GM12878 (cell line): ENCODE data around the gene LINC00632. TPM values are rescaled to one million over a fixed set of nuclear protein-coding genes. Genes with fewer than 3 reads are reported as not detected.

Source experiments
- ATAC-seq: fragments of 200-7000 bp; cut with Tn5 transposase; 3 replicates; pipeline ENCODE4 v1.9.1; 2020; ENCODE audit warnings: mild to moderate bottlenecking, moderate library complexity
- BruUV-seq: library from RNA; stranded (reverse); fragments of 400-500 nt; replicated peaks from 2 replicates; lab custom pipeline; 2021; lab: Mats Ljungman, UMichigan
- CTCF ChIA-PET: fragments of 300-600 bp; sonication (Branson Sonifier 250); formaldehyde crosslinking; extraction: SDS; loops from one replicate; lab custom pipeline; 2021; ENCODE audit warnings: inconsistent platforms; lab: Yijun Ruan, JAX
- POLR2A ChIA-PET: fragments of 350-600 bp; formaldehyde crosslinking; extraction: SDS; loops from one replicate; lab custom pipeline; 2021; ENCODE audit warnings: inconsistent platforms; lab: Charles Lee
- RAD21 ChIA-PET: fragments of 300-600 bp; sonication (Branson Sonifier 250); formaldehyde crosslinking; loops from one replicate; lab custom pipeline; 2023; ENCODE audit warnings: antibody characterized with exemption; ENCODE audit not compliant: unreplicated experiment; lab: Charles Lee
- SMC1A ChIA-PET: fragments of 300-600 bp; sonication (Branson Sonifier 250); formaldehyde crosslinking; loops from one replicate; lab custom pipeline; 2023; ENCODE audit not compliant: unreplicated experiment, uncharacterized antibody; lab: Charles Lee
- DNase-seq: peaks from one replicate; pipeline ENCODE4 v3.0.0-alpha.2; 2011; ENCODE audit warnings: low read depth, low spot score
- FAIRE-seq: peaks from 3 replicates; lab custom pipeline; 2011; peaks lifted over from hg19 to GRCh38; lab: Jason Lieb, UNC
- H2AFZ ChIP-seq: 2 replicates; pipeline ENCODE4 v1.6.0; 2011; ENCODE audit warnings: low read depth, low read length, control low read depth; ENCODE audit not compliant: control insufficient read depth
- H3K27ac ChIP-seq: 2 replicates; pipeline ENCODE4 v1.5.1; 2011; ENCODE audit warnings: control low read depth; ENCODE audit not compliant: control insufficient read depth, insufficient read depth
- H3K27me3 ChIP-seq, 2 experiments: replicated peaks in 1 of 2; 2 replicates each; pipeline versions ENCODE4 v1.6.0 to v1.6.1; 2011; ENCODE audit warnings: low read length in 1 of 2; ENCODE audit not compliant: control insufficient read depth in 2 of 2, insufficient read depth in 2 of 2
- H3K36me3 ChIP-seq, 2 experiments: 2 replicates each; pipeline ENCODE4 v1.5.1; 2011; ENCODE audit warnings: low read length in 1 of 2; ENCODE audit not compliant: control insufficient read depth in 2 of 2, insufficient read depth in 2 of 2
- H3K4me1 ChIP-seq: 2 replicates; pipeline ENCODE4 v1.6.1; 2011; ENCODE audit warnings: mild to moderate bottlenecking, low read length, moderate library complexity, mixed read lengths; ENCODE audit not compliant: control insufficient read depth, insufficient read depth
- H3K4me2 ChIP-seq: 2 replicates; pipeline ENCODE4 v1.6.0; 2011; ENCODE audit warnings: control low read depth; ENCODE audit not compliant: control insufficient read depth, insufficient read depth
- H3K4me3 ChIP-seq: fragments of 200-600 bp; sonication (generic); 2 replicates; pipeline ENCODE4 v1.5.1; 2016
- H3K79me2 ChIP-seq: 2 replicates; pipeline ENCODE4 v1.6.0; 2011; ENCODE audit warnings: low read length; ENCODE audit not compliant: control insufficient read depth, insufficient read depth
- H3K9ac ChIP-seq: 2 replicates; pipeline ENCODE4 v1.8.0; 2011; ENCODE audit warnings: low read length, control low read depth, mixed read lengths; ENCODE audit not compliant: control insufficient read depth, insufficient read depth
- H3K9me3 ChIP-seq: replicated peaks from 3 replicates; pipeline ENCODE4 v1.5.1; 2011; ENCODE audit warnings: mild to moderate bottlenecking, low read length; ENCODE audit not compliant: control insufficient read depth, insufficient read depth
- H4K20me1 ChIP-seq: 2 replicates; pipeline ENCODE4 v1.6.0; 2011; ENCODE audit not compliant: control insufficient read depth, insufficient read depth
- GATAD2B ChIP-seq: fragments of 450-650 bp; conservative IDR thresholded peaks from 2 replicates; pipeline ENCODE4 v1.6.1; 2017; ENCODE audit warnings: low read depth, mild to moderate bottlenecking, moderate library complexity
- HDAC2 ChIP-seq: fragments of 200-600 bp; sonication (generic); IDR thresholded peaks from 2 replicates; pipeline ENCODE4 v1.6.1; 2017
- HSF1 ChIP-seq: fragments of 150-350 bp; IDR thresholded peaks from 2 replicates; pipeline ENCODE4 v1.6.1; 2014; ENCODE audit warnings: mild to moderate bottlenecking, low read depth, low read length
- IKZF1 ChIP-seq: fragments of 450-650 bp; conservative IDR thresholded peaks from 2 replicates; pipeline ENCODE4 v1.6.1; 2017; ENCODE audit warnings: antibody characterized with exemption, mild to moderate bottlenecking
- IRF5 ChIP-seq: fragments of 450-650 bp; IDR thresholded peaks from 2 replicates; pipeline ENCODE4 v1.6.1; 2017; ENCODE audit warnings: borderline replicate concordance
- JUNB ChIP-seq: IDR thresholded peaks from 2 replicates; pipeline ENCODE4 v1.6.1; 2016; ENCODE audit warnings: antibody characterized with exemption, mild to moderate bottlenecking
- MTA2 ChIP-seq: fragments of 450-650 bp; IDR thresholded peaks from 2 replicates; pipeline ENCODE4 v1.6.1; 2016; ENCODE audit warnings: low read depth, mild to moderate bottlenecking, moderate library complexity
- NR2C2 ChIP-seq: IDR thresholded peaks from 2 replicates; pipeline ENCODE4 v1.6.1; 2011; ENCODE audit warnings: borderline replicate concordance, low read depth; ENCODE audit not compliant: control insufficient read depth, insufficient read length
- NRF1 ChIP-seq: conservative IDR thresholded peaks from 2 replicates; pipeline ENCODE4 v1.6.1; 2011; ENCODE audit warnings: mild to moderate bottlenecking, low read depth, low read length, improper control_type of control experiment
- POLR2A ChIP-seq: IDR thresholded peaks from 2 replicates; pipeline ENCODE4 v1.6.1; 2011; ENCODE audit warnings: low read depth, mild to moderate bottlenecking, low read length
- POLR2AphosphoS2 ChIP-seq: IDR thresholded peaks from 2 replicates; pipeline ENCODE4 v1.6.1; 2011; ENCODE audit warnings: low read depth, mild to moderate bottlenecking, low read length, improper control_type of control experiment, moderate library complexity
- RELB ChIP-seq: fragments of 450-650 bp; IDR thresholded peaks from 2 replicates; pipeline ENCODE4 v1.6.1; 2017; ENCODE audit warnings: low read depth, mild to moderate bottlenecking, moderate library complexity
- SUZ12 ChIP-seq: fragments of 200-600 bp; sonication (generic); IDR thresholded peaks from one replicate; pipeline ENCODE4 v1.6.1; 2018; ENCODE audit warnings: antibody characterized with exemption, mild to moderate bottlenecking; ENCODE audit not compliant: unreplicated experiment
- USF1 ChIP-seq: IDR thresholded peaks from 2 replicates; pipeline ENCODE4 v1.6.1; 2011; ENCODE audit warnings: borderline replicate concordance, low read depth, mild to moderate bottlenecking, moderate library complexity, mixed read lengths, low read length; ENCODE audit not compliant: insufficient read depth; ENCODE audit errors: extremely low read length
- YY1 ChIP-seq: IDR thresholded peaks from 2 replicates; pipeline ENCODE4 v1.6.1; 2011; ENCODE audit warnings: low read depth, mild to moderate bottlenecking, low read length
- WGBS: methylation state at CpG from one replicate; pipeline ENCODE4 v1.1.6; 2016; ENCODE audit warnings: low lambda C conversion rate; ENCODE audit not compliant: insufficient replicate concordance, insufficient coverage; ENCODE audit errors: missing lambda C conversion rate; 5-methylcytosine and 5-hydroxymethylcytosine counted together
- in situ Hi-C: fragments of 300-500 bp; cut with MboI; formaldehyde crosslinking; loops from 9 replicates; pipeline ENCODE4 v1.14.3; 2018; ENCODE audit warnings: mixed read lengths
- intact Hi-C: fragments of 100-400 bp; cut with micrococcal nuclease; formaldehyde crosslinking; loops from one replicate; pipeline ENCODE4 v1.14.2; 2022; ENCODE audit not compliant: unreplicated experiment
- polyA plus RNA-seq, 11 experiments: library from polyadenylated mRNA; depleted of rRNA in 4 of 11; unstranded in 6 of 11; stranded (reverse) in 5 of 11; fragments of >200 nt; fragmentation: Nextera tagmentation in 4 of 11; fragmentation: Illumina TruSeq in 1 of 11; extraction: Ambion mirVana in 4 of 11; extraction: Trizol in 1 of 11; gene quantifications; 1 replicate in 1 of 11; 2 replicates in 10 of 11; pipeline versions ENCODE4 v1.2.1 to v1.2.3, GENCODE V29; 2011 to 2016; ENCODE audit warnings: inconsistent platforms in 2 of 11, missing spikeins in 2 of 11, low read depth in 1 of 11
- total RNA-seq, 4 experiments: library from RNA; depleted of rRNA in 3 of 4; stranded (reverse); fragments of >200 nt in 3 of 4; fragmentation: Illumina TruSeq in 1 of 4; extraction: Trizol in 1 of 4; gene quantifications; 2 replicates each; pipeline versions ENCODE4 v1.2.1 to v1.2.3, GENCODE V29; 2013 to 2021

Gene LINC00632
- total and polyA plus RNA-seq, 10 of the 15 experiments (the other 5 are each of a cell fraction or from before 2014, with no cell fraction given): 0.26 to 0.50 TPM; not detected in 8

- no peak for FAIRE-seq
- intact Hi-C loops: no loop called here
- H3K27ac ChIP-seq: no peak overlapping the region
- SMC1A ChIA-PET: no interaction called here
- no peak for DNase-seq
- RAD21 ChIA-PET: no interaction called here
- no peaks in the 10 kb centered on the region for H3K9me3 ChIP-seq
- H3K9ac ChIP-seq: no peak overlapping the region
- H4K20me1 ChIP-seq: no peaks in the 10 kb centered on the region
- POLR2A ChIA-PET: no interaction called here
- no peak for ATAC-seq
- no peak overlapping the region for H3K4me3 ChIP-seq
- H3K27me3 ChIP-seq: no peaks in the 10 kb centered on the region
- no peaks in the 10 kb centered on the region for H3K36me3 ChIP-seq
- CTCF ChIA-PET: no interaction called here
- no TSS peak for BruUV-seq
- whole genome bisulfite sequencing: 8% methylated on average over 10 of the region's 10 CpGs
- in situ Hi-C loops: loop anchor here (25.0 kb wide), 1 partner anchor 611 kb away; no protein-coding TSS in a partner anchor
- H3K4me2 ChIP-seq: no peak overlapping the region
- H2AFZ ChIP-seq: no peak overlapping the region
- H3K79me2 ChIP-seq: no peaks in the 10 kb centered on the region
- no peaks in the 10 kb centered on the region for H3K4me1 ChIP-seq
- TF ChIP-seq HSF1 (no peak), RELB (no peak), JUNB (no peak), POLR2AphosphoS2 (no peak), USF1 (no peak), POLR2A (no peak), IRF5 (no peak), YY1 (no peak), HDAC2 (no peak), NRF1 (no peak), MTA2 (no peak), NR2C2 (no peak), GATAD2B (no peak), SUZ12 (no peak), IKZF1 (no peak)
These were observed 36.5 kb upstream of the LINC00632 start for GRCh38 chrX:140672840-140673731.
